Peyer's patch (tissue), 4 donors: Measurements from ENCODE around the gene HSD17B2.

Experiments used
- CTCF ChIP-seq, 6 experiments: fragments of 450-650 bp in 4 of 6; fragments of 200-600 bp in 2 of 6; sonication (generic) in 1 of 6; IDR thresholded peaks; one replicate each; pipeline ENCODE4 v1.5.1; 2017 to 2019; ENCODE audit warnings: antibody characterized with exemption in 6 of 6, mild to moderate bottlenecking in 3 of 6, moderate library complexity in 1 of 6
- POLR2A ChIP-seq, 2 donors: fragments of 450-650 bp; IDR thresholded peaks; one replicate each; pipeline ENCODE4 v1.5.1; 2017; ENCODE audit warnings: antibody characterized with exemption in 2 of 2, mild to moderate bottlenecking in 2 of 2, moderate library complexity in 2 of 2

- TF ChIP-seq CTCF (IDR thresholded peaks at IDR 0.05) (no peak), POLR2A (IDR thresholded peaks at IDR 0.05) (no peak)
Observed at GRCh38 chr16:82013139-82013538, 21.9 kb upstream of the HSD17B2 start.
